Measurements from ENCODE around the gene ANKRD65.
"Not testable (repeated sequence)": the region's sequence is repeated elsewhere in the genome, so short reads cannot be mapped to it uniquely, and the experiment has no call there.

ANKRD65 gene

GRCh38 chr1:1430114-1430982, 9.3 kb upstream of the ANKRD65 start:
- DNase-seq (ENCODE audit: low read depth) = no peak

- DNase-seq (ENCODE audit: low read depth) = no peak
Observed at GRCh38 chr1:1429671-1430073, 8.6 kb upstream of the ANKRD65 start.

- not testable (repeated sequence) for DNase-seq (ENCODE audit: low read depth)
Observed at GRCh38 chr1:1428967-1429366, 7.9 kb upstream of the ANKRD65 start.

- DNase-seq (ENCODE audit: low read depth) = no peak
Observed at GRCh38 chr1:1428174-1428573, 7.1 kb upstream of the ANKRD65 start.

- DNase-seq (ENCODE audit: low read depth) = no peak
Observed at GRCh38 chr1:1427820-1428148, 6.7 kb upstream of the ANKRD65 start.

- no peak for DNase-seq (ENCODE audit: low read depth)
Observed at GRCh38 chr1:1427106-1427819, 6.2 kb upstream of the ANKRD65 start.

GRCh38 chr1:1426496-1427105, 5.5 kb upstream of the ANKRD65 start:
- no peak for DNase-seq (ENCODE audit: low read depth)

GRCh38 chr1:1425753-1426495, 4.8 kb upstream of the ANKRD65 start:
- DNase-seq (ENCODE audit: low read depth) = no peak

- DNase-seq (ENCODE audit: low read depth) = no peak
Observed at GRCh38 chr1:1425426-1425752, 4.3 kb upstream of the ANKRD65 start.

- DNase-seq (ENCODE audit: low read depth) = no peak
Observed at GRCh38 chr1:1424707-1425106, 3.6 kb upstream of the ANKRD65 start.

GRCh38 chr1:1423245-1423597, 2.1 kb upstream of the ANKRD65 start:
- DNase-seq (ENCODE audit: low read depth) = no peak

GRCh38 chr1:1422465-1423244, 1.6 kb upstream of the ANKRD65 start:
- no peak for DNase-seq (ENCODE audit: low read depth)

GRCh38 chr1:1421907-1422464, 910 bp upstream of the ANKRD65 start:
- no peak for DNase-seq (ENCODE audit: low read depth)

- DNase-seq (ENCODE audit: low read depth) = no peak
Observed at GRCh38 chr1:1420654-1421141, 378 bp downstream of the ANKRD65 start.

GRCh38 chr1:1419813-1420653, 1.0 kb downstream of the ANKRD65 start:
- no peak for DNase-seq (ENCODE audit: low read depth)

GRCh38 chr1:1419363-1419812, 1.7 kb downstream of the ANKRD65 start:
- DNase-seq (ENCODE audit: low read depth) = no peak

- DNase-seq (ENCODE audit: low read depth) = no peak
Observed at GRCh38 chr1:1418464-1419362, 2.4 kb downstream of the ANKRD65 start.

GRCh38 chr1:1417825-1418463, 3.1 kb downstream of the ANKRD65 start:
- DNase-seq (ENCODE audit: low read depth) = not testable (repeated sequence)

- DNase-seq (ENCODE audit: low read depth) = not testable (repeated sequence)
Observed at GRCh38 chr1:1417396-1417795, 3.7 kb downstream of the ANKRD65 start.
